SU-DHL-6 (cell line): ENCODE measurements around the gene PDIA5.

ENCODE experiments used
- H2AFZ ChIP-seq: fragments of 200-600 bp; sonication (generic); 2 replicates; pipeline ENCODE4 v1.6.1; 2014; ENCODE audit warnings: low read depth, mild to moderate bottlenecking, moderate library complexity, mixed read lengths, antibody characterized with exemption, low read length; ENCODE audit not compliant: severe bottlenecking
- H3F3A ChIP-seq: fragments of 200-600 bp; shearing (Covaris generic); 2 replicates; pipeline ENCODE4 v1.6.0; 2016; ENCODE audit warnings: antibody characterized with exemption, mild to moderate bottlenecking; ENCODE audit not compliant: insufficient read depth
- H3K27ac ChIP-seq: fragments of 200-600 bp; sonication (generic); 2 replicates; pipeline ENCODE4 v1.5.1; 2016; ENCODE audit warnings: low read depth, mild to moderate bottlenecking, low read length, moderate library complexity, mixed read lengths
- H3K27me3 ChIP-seq: fragments of 200-600 bp; sonication (generic), shearing (Covaris generic); 2 replicates; pipeline ENCODE4 v1.6.0; 2014; ENCODE audit warnings: mild to moderate bottlenecking, low read length
- H3K36me3 ChIP-seq: fragments of 200-600 bp; sonication (generic); 2 replicates; pipeline ENCODE4 v1.6.1; 2014; ENCODE audit warnings: mild to moderate bottlenecking, low read length, mixed read lengths
- H3K4me2 ChIP-seq: fragments of 300-600, 200-600 bp; shearing (Covaris generic), sonication (generic); 2 replicates; pipeline ENCODE4 v1.6.0; 2014; ENCODE audit warnings: low read length, low read depth, mild to moderate bottlenecking; ENCODE audit not compliant: poor library complexity, severe bottlenecking
- H3K4me3 ChIP-seq: fragments of 200-600 bp; sonication (generic); 2 replicates; pipeline ENCODE4 v1.5.1; 2014; ENCODE audit warnings: antibody characterized with exemption, low read length, mild to moderate bottlenecking, mixed read lengths; ENCODE audit not compliant: insufficient read depth, poor library complexity, severe bottlenecking
- H3K79me2 ChIP-seq: fragments of 200-600 bp; sonication (generic); 2 replicates; pipeline ENCODE4 v1.6.1; 2014; ENCODE audit warnings: mild to moderate bottlenecking, low read length, moderate library complexity; ENCODE audit not compliant: insufficient read depth
- H3K9ac ChIP-seq: fragments of 200-600 bp; sonication (generic); 2 replicates; pipeline ENCODE4 v1.7.0; 2014; ENCODE audit warnings: mild to moderate bottlenecking, low read length
- H3K9me2 ChIP-seq: fragments of 200-600 bp; sonication (generic); replicated peaks from 2 replicates; pipeline ENCODE4 v1.6.1; 2014; ENCODE audit warnings: low read length; ENCODE audit not compliant: insufficient read depth
- H3K9me3 ChIP-seq: fragments of 200-600 bp; sonication (generic); 2 replicates; pipeline ENCODE4 v1.6.1; 2014; ENCODE audit warnings: low read length, mixed read lengths; ENCODE audit not compliant: insufficient read depth
- H4K20me1 ChIP-seq: fragments of 200-600 bp; sonication (generic); 2 replicates; pipeline ENCODE4 v1.6.1; 2014; ENCODE audit warnings: low read depth, mild to moderate bottlenecking, antibody characterized with exemption, low read length, moderate library complexity, mixed read lengths
- EZH2phosphoT487 ChIP-seq: fragments of 200-600 bp; sonication (generic), shearing (Covaris generic); conservative IDR thresholded peaks from 2 replicates; pipeline ENCODE4 v1.6.1; 2018; ENCODE audit warnings: mild to moderate bottlenecking, antibody characterized with exemption, low read length, moderate library complexity, mixed read lengths
- TF ChIP-seq, protein P1 (sequence below): fragments of 200-600 bp; sonication (generic); IDR thresholded peaks from one replicate; pipeline ENCODE4 v1.5.1; 2017; ENCODE audit warnings: antibody characterized with exemption, mild to moderate bottlenecking, low read length, moderate library complexity; ENCODE audit not compliant: insufficient read depth, poor library complexity, severe bottlenecking

PDIA5 gene

DNA sequence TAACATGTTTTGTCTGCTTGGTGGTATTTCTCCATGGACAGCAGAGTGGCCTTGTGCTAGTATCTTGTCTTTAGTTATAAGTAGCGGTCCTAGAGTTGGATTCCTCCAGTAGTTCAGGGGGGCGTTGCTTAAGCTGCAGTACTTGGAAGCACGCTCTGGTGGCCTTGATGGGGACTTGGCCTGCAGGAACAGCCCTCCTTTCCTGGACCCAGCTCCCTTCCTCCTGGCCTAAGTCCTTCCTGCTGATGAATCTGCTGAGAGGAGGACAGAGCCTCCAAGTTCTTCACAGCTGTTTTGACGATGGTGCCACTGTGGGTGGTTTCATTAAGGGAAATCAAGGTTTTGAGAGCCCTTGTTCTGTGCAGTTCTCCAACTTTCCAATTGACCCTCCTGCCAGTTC lies 96.3 kb downstream of the PDIA5 start:
- no peaks in the 10 kb centered on the region for H3K9me3 ChIP-seq
- H3K36me3 ChIP-seq = 0 out of 2 replicates have a peak, but pooled peaks cover 3% of the 10 kb centered on the region
- no peaks in the 10 kb centered on the region for H4K20me1 ChIP-seq
- H3F3A ChIP-seq = no peaks in the 10 kb centered on the region
- no peaks in the 10 kb centered on the region for H3K9me2 ChIP-seq
- H3K27me3 ChIP-seq = no peaks in the 10 kb centered on the region
- H3K79me2 ChIP-seq = no peaks in the 10 kb centered on the region
- H3K4me3 ChIP-seq = no peak overlapping the region
- no peak overlapping the region for H2AFZ ChIP-seq
- no peak overlapping the region for H3K9ac ChIP-seq
- H3K27ac ChIP-seq = no peak overlapping the region
- H3K4me2 ChIP-seq = no peak overlapping the region
- no peak for TF ChIP-seq EZH2phosphoT487
- TF ChIP-seq, protein P1, sequence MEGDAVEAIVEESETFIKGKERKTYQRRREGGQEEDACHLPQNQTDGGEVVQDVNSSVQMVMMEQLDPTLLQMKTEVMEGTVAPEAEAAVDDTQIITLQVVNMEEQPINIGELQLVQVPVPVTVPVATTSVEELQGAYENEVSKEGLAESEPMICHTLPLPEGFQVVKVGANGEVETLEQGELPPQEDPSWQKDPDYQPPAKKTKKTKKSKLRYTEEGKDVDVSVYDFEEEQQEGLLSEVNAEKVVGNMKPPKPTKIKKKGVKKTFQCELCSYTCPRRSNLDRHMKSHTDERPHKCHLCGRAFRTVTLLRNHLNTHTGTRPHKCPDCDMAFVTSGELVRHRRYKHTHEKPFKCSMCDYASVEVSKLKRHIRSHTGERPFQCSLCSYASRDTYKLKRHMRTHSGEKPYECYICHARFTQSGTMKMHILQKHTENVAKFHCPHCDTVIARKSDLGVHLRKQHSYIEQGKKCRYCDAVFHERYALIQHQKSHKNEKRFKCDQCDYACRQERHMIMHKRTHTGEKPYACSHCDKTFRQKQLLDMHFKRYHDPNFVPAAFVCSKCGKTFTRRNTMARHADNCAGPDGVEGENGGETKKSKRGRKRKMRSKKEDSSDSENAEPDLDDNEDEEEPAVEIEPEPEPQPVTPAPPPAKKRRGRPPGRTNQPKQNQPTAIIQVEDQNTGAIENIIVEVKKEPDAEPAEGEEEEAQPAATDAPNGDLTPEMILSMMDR = no peak

DNA sequence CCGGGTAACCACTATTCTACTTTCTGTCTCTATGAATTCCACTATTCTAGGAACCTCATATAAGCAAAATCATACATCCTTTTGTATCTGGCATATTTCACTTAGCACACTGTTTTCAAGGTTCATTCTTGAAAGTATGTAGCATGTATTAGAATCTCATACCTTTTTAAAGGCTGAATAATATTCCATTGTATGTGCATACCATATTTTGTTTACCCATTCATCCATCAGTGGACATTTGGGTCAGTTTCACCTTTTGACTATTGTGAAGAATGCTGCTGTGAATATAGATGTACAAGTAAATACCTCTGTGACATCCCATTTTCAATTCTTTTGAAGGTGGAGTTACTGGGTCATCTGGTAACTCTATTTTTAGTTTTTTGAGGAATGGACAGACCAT lies 98.3 kb downstream of the PDIA5 start:
- H2AFZ ChIP-seq = no peak overlapping the region
- no peaks in the 10 kb centered on the region for H3K79me2 ChIP-seq
- no peak overlapping the region for H3K9ac ChIP-seq
- no peak overlapping the region for H3K4me2 ChIP-seq
- H3K9me2 ChIP-seq = no peaks in the 10 kb centered on the region
- no peak overlapping the region for H3K27ac ChIP-seq
- no peaks in the 10 kb centered on the region for H3K9me3 ChIP-seq
- H3F3A ChIP-seq = no peaks in the 10 kb centered on the region
- H3K27me3 ChIP-seq = no peaks in the 10 kb centered on the region
- 0 out of 2 replicates have a peak, but pooled peaks cover 3% of the 10 kb centered on the region for H3K36me3 ChIP-seq
- H3K4me3 ChIP-seq = no peak overlapping the region
- H4K20me1 ChIP-seq = no peaks in the 10 kb centered on the region
- no peak for TF ChIP-seq EZH2phosphoT487
- TF ChIP-seq, protein P1 = no peak

DNA sequence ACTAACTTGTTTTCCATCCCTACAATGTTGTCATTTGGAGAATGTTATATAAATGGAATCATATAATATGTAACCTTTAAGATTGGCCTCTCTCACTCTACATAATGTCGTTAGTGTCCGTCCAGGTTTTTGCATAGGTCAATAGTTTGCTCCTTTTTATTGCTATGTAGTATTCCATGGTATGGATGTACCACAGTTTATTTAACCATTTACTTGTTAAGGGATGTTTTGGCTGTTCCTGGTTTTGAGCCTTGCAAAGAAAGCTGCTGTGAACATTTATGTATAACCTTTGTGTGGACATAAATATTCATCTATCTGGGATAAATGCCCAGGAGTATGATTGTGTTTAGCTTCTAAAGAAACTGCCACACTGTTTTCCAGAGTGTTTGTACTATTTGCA lies 100.9 kb downstream of the PDIA5 start:
- 0 out of 2 replicates have a peak, but pooled peaks cover 3% of the 10 kb centered on the region for H3K36me3 ChIP-seq
- H3K4me2 ChIP-seq = no peak overlapping the region
- H3K4me3 ChIP-seq = no peak overlapping the region
- H3K79me2 ChIP-seq = no peaks in the 10 kb centered on the region
- TF ChIP-seq, protein P1 = no peak
- TF ChIP-seq EZH2phosphoT487 = no peak
- no peaks in the 10 kb centered on the region for H3K27me3 ChIP-seq
- H2AFZ ChIP-seq = no peak overlapping the region
- H3K9me2 ChIP-seq = no peaks in the 10 kb centered on the region
- no peaks in the 10 kb centered on the region for H3F3A ChIP-seq
- H3K9ac ChIP-seq = no peak overlapping the region
- H3K27ac ChIP-seq = no peak overlapping the region
- H4K20me1 ChIP-seq = no peaks in the 10 kb centered on the region
- no peaks in the 10 kb centered on the region for H3K9me3 ChIP-seq
